ENCODE data around the gene NCKAP1. TPM values are rescaled to one million over a fixed set of nuclear protein-coding genes. Genes with fewer than 3 reads are reported as not detected.
"Not testable (repeated sequence)": the region's sequence is repeated elsewhere in the genome, so short reads cannot be mapped to it uniquely, and the experiment has no call there.

NCKAP1 gene
- total and polyA plus RNA-seq, 7 donors, result 39.6 to 206 (median 160) TPM

GRCh38 chr2:183057333-183057985 lies 19.2 kb upstream of the NCKAP1 start:
- WGBS, 2 donors, result 58 to 75% methylated on average over 3 of the region's 3 CpGs
- TF ChIP-seq EP300 (IDR thresholded peaks at IDR 0.05), result no peak
- TF ChIP-seq POLR2AphosphoS5 (IDR thresholded peaks at IDR 0.05), result no peak
- no peak for TF ChIP-seq CTCF (IDR thresholded peaks at IDR 0.05)
- no peak for TF ChIP-seq POLR2A (IDR thresholded peaks at IDR 0.05)
- intact Hi-C loops (cut with DNase I), result no loop called here
- H3K4me1 ChIP-seq, result peaks cover 0 to 11% (median 8%) of the 10 kb centered on the region in 4 donors
- H3K9me3 ChIP-seq, result no peaks in the 10 kb centered on the region
- DNase-seq, result no peak
- no peaks in the 10 kb centered on the region for H3K27me3 ChIP-seq
- no peaks in the 10 kb centered on the region for H3K36me3 ChIP-seq
- no peak overlapping the region for H3K4me3 ChIP-seq
- peak overlapping the region in 1 of 4 donors; percentile 31 for H3K27ac ChIP-seq

- TF ChIP-seq EP300 (IDR thresholded peaks at IDR 0.05) (no peak), POLR2A (IDR thresholded peaks at IDR 0.05) (no peak), POLR2AphosphoS5 (IDR thresholded peaks at IDR 0.05) (no peak), CTCF (IDR thresholded peaks at IDR 0.05) (no peak)
- H3K4me3 ChIP-seq, result no peak overlapping the region
- peaks cover 0 to 8% (median 0%) of the 10 kb centered on the region in 4 donors for H3K9me3 ChIP-seq
- WGBS, 2 donors, result 56 to 67% methylated on average over 5 of the region's 5 CpGs
- DNase-seq, result no peak
- H3K4me1 ChIP-seq, result no peaks in the 10 kb centered on the region
- intact Hi-C loops (cut with DNase I), result no loop called here
- H3K27ac ChIP-seq, result no peak overlapping the region
- H3K36me3 ChIP-seq, result no peaks in the 10 kb centered on the region
- H3K27me3 ChIP-seq, result no peaks in the 10 kb centered on the region
Observed at GRCh38 chr2:183049420-183049819, 11.2 kb upstream of the NCKAP1 start.

- H3K27ac ChIP-seq; H3K27me3 ChIP-seq; H3K36me3 ChIP-seq; DNase-seq; intact Hi-C loops (cut with DNase I); H3K4me1 ChIP-seq; H3K4me3 ChIP-seq; H3K9me3 ChIP-seq: not testable (repeated sequence)
- WGBS, 2 donors, result 90 to 92% methylated on average over 5 of the region's 5 CpGs
Observed at GRCh38 chr2:183047486-183048125, 9.3 kb upstream of the NCKAP1 start.

GRCh38 chr2:183043580-183043979 lies 5.3 kb upstream of the NCKAP1 start:
- H3K27me3 ChIP-seq; H3K4me3 ChIP-seq; H3K4me1 ChIP-seq; H3K9me3 ChIP-seq; intact Hi-C loops (cut with DNase I); H3K36me3 ChIP-seq; H3K27ac ChIP-seq; DNase-seq: not testable (repeated sequence)
- WGBS, 2 donors, result 92 to 95% methylated on average over 8 of the region's 8 CpGs

- DNase-seq, result no peak
- Histone ChIP-seq H3K27ac (no peak overlapping the region), H3K4me1 (peaks cover 0 to 24% (median 16%) of the 10 kb centered on the region in 4 donors), H3K27me3 (no peaks in the 10 kb centered on the region), H3K36me3 (no peaks in the 10 kb centered on the region), H3K9me3 (no peaks in the 10 kb centered on the region), H3K4me3 (no peak overlapping the region)
- 95% methylated on average over 2 of the region's 2 CpGs for WGBS, 2 donors
- intact Hi-C loops (cut with DNase I), result no loop called here
- TF ChIP-seq EP300 (IDR thresholded peaks at IDR 0.05) (no peak), POLR2AphosphoS5 (IDR thresholded peaks at IDR 0.05) (no peak), CTCF (IDR thresholded peaks at IDR 0.05) (no peak), POLR2A (IDR thresholded peaks at IDR 0.05) (no peak)
Observed at GRCh38 chr2:183040604-183041003, 2.3 kb upstream of the NCKAP1 start.

All from sigmoid colon (tissue), 7 donors.